Glutamatergic neuron (in vitro differentiated cells): ENCODE data around the gene ATG9A. TPM values are rescaled to one million over a fixed set of nuclear protein-coding genes. Genes with fewer than 3 reads are reported as not detected.

Source experiments
- DNase-seq: peaks from one replicate; pipeline ENCODE4 v3.0.0; 2022
- H3K27ac Mint-ChIP-seq: one replicate; pipeline ENCODE4 v1.8.0; 2020; ENCODE audit warnings: mild to moderate bottlenecking, mixed read lengths, inconsistent platforms; ENCODE audit not compliant: unreplicated experiment
- H3K27me3 Mint-ChIP-seq: one replicate; pipeline ENCODE4 v1.8.0; 2020; ENCODE audit warnings: mild to moderate bottlenecking, moderate library complexity, mixed read lengths, inconsistent platforms; ENCODE audit not compliant: unreplicated experiment
- H3K36me3 Mint-ChIP-seq: one replicate; pipeline ENCODE4 v1.8.0; 2020; ENCODE audit warnings: mild to moderate bottlenecking, mixed read lengths, inconsistent platforms; ENCODE audit not compliant: unreplicated experiment
- H3K4me1 Mint-ChIP-seq: one replicate; pipeline ENCODE4 v1.8.0; 2020; ENCODE audit warnings: mild to moderate bottlenecking, low read depth, mixed read lengths, inconsistent platforms; ENCODE audit not compliant: unreplicated experiment
- H3K4me3 Mint-ChIP-seq: one replicate; pipeline ENCODE4 v1.8.0; 2020; ENCODE audit warnings: mild to moderate bottlenecking, mixed read lengths, inconsistent platforms; ENCODE audit not compliant: unreplicated experiment
- H3K9me3 Mint-ChIP-seq: one replicate; pipeline ENCODE4 v1.8.0; 2020; ENCODE audit warnings: mild to moderate bottlenecking, moderate library complexity, mixed read lengths, inconsistent platforms; ENCODE audit not compliant: unreplicated experiment
- CTCF ChIP-seq: fragments of 200-600 bp; sonication (generic); IDR thresholded peaks from one replicate; pipeline ENCODE4 v1.5.0; 2021; ENCODE audit not compliant: partially characterized antibody, unreplicated experiment
- total RNA-seq: library from RNA; stranded (reverse); fragmentation: NEBNext Ultra II Directional; extraction: Animal tissue kit (Norgen Biotek cat#: 25700); gene quantifications from one replicate; pipeline ENCODE4 v1.2.1, GENCODE V29; 2021; ENCODE audit not compliant: unreplicated experiment

ATG9A gene
- total RNA-seq, 1 donor from 2014 or later = 80.4 TPM

GRCh38 chr2:219216535-219216915 is 12.9 kb downstream of the ATG9A start:
- H3K36me3 Mint-ChIP-seq = peaks cover 3% of the 10 kb centered on the region
- peak overlapping the region; percentile 82 for H3K27ac Mint-ChIP-seq
- peaks cover 10% of the 10 kb centered on the region for H3K27me3 Mint-ChIP-seq
- peak overlapping the region; percentile 75 for H3K4me3 Mint-ChIP-seq
- H3K4me1 Mint-ChIP-seq = peaks cover 11% of the 10 kb centered on the region
- no peak for TF ChIP-seq CTCF
- peaks cover 15% of the 10 kb centered on the region for H3K9me3 Mint-ChIP-seq
- no peak for DNase-seq

- Mint-ChIP-seq H3K27ac (no peak overlapping the region), H3K4me1 (peaks cover 11% of the 10 kb centered on the region), H3K4me3 (no peak overlapping the region), H3K36me3 (no peaks in the 10 kb centered on the region), H3K27me3 (peaks cover 7% of the 10 kb centered on the region), H3K9me3 (peaks cover 15% of the 10 kb centered on the region)
- no peak for DNase-seq
- no peak for TF ChIP-seq CTCF
These were observed 13.4 kb downstream of the ATG9A start for GRCh38 chr2:219215871-219216534.

GRCh38 chr2:219214786-219215185 is 14.7 kb downstream of the ATG9A start:
- peaks cover 7% of the 10 kb centered on the region for H3K27me3 Mint-ChIP-seq
- no peak overlapping the region for H3K4me3 Mint-ChIP-seq
- H3K4me1 Mint-ChIP-seq = peaks cover 11% of the 10 kb centered on the region
- TF ChIP-seq CTCF = no peak
- DNase-seq = no peak
- peaks cover 15% of the 10 kb centered on the region for H3K9me3 Mint-ChIP-seq
- no peaks in the 10 kb centered on the region for H3K36me3 Mint-ChIP-seq
- H3K27ac Mint-ChIP-seq = no peak overlapping the region

- DNase-seq = no peak
- H3K27me3 Mint-ChIP-seq = peaks cover 7% of the 10 kb centered on the region
- H3K4me1 Mint-ChIP-seq = peaks cover 8% of the 10 kb centered on the region
- TF ChIP-seq CTCF = no peak
- no peaks in the 10 kb centered on the region for H3K36me3 Mint-ChIP-seq
- peaks cover 11% of the 10 kb centered on the region for H3K9me3 Mint-ChIP-seq
- no peak overlapping the region for H3K4me3 Mint-ChIP-seq
- no peak overlapping the region for H3K27ac Mint-ChIP-seq
These were observed 15.3 kb downstream of the ATG9A start for GRCh38 chr2:219214141-219214540.

DNA sequence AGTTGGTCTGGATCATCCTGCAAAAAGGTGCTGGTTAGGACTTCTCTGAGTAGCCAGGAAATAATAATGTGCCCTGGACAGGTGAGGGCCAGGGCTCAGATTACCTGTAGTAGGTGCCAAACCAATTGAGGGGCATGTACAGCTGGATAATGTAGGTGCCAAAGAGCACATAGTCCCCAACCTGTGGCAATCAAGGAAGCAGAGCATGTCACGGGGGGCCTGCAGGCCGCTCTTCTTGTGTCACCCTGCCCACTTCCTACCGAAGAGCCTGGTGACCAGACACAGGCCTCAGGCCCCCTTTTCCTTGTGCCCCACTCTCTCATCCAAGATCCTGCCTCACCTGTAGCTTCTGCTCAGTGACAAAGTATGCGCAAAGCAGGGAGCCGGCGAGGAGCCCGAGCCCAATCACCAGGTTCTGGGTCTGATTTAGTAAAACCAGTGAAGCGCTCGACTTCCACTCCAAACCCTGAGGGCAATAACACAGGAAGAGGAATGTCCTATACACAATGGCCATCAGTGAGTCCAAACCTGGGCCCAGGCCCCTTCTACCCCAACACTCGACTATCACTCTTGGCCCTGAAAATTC is 15.9 kb downstream of the ATG9A start:
- H3K27me3 Mint-ChIP-seq = peaks cover 7% of the 10 kb centered on the region
- H3K36me3 Mint-ChIP-seq = no peaks in the 10 kb centered on the region
- no peak for TF ChIP-seq CTCF
- DNase-seq = no peak
- peaks cover 12% of the 10 kb centered on the region for H3K9me3 Mint-ChIP-seq
- peaks cover 6% of the 10 kb centered on the region for H3K4me1 Mint-ChIP-seq
- H3K4me3 Mint-ChIP-seq = no peak overlapping the region
- H3K27ac Mint-ChIP-seq = no peak overlapping the region
